Smooth muscle cell of trachea (primary cell): ENCODE data around the gene AKT1S1. TPM values are rescaled to one million over a fixed set of nuclear protein-coding genes. Genes with fewer than 3 reads are reported as not detected.

Experiments
- total RNA-seq: library from RNA; depleted of rRNA; stranded (reverse); fragments of >200 nt; gene quantifications from 2 replicates; pipeline ENCODE4 v1.2.1, GENCODE V29; 2014

AKT1S1 gene
- 11.8 and 18.9 TPM in 2 replicates for total RNA-seq

DNA sequence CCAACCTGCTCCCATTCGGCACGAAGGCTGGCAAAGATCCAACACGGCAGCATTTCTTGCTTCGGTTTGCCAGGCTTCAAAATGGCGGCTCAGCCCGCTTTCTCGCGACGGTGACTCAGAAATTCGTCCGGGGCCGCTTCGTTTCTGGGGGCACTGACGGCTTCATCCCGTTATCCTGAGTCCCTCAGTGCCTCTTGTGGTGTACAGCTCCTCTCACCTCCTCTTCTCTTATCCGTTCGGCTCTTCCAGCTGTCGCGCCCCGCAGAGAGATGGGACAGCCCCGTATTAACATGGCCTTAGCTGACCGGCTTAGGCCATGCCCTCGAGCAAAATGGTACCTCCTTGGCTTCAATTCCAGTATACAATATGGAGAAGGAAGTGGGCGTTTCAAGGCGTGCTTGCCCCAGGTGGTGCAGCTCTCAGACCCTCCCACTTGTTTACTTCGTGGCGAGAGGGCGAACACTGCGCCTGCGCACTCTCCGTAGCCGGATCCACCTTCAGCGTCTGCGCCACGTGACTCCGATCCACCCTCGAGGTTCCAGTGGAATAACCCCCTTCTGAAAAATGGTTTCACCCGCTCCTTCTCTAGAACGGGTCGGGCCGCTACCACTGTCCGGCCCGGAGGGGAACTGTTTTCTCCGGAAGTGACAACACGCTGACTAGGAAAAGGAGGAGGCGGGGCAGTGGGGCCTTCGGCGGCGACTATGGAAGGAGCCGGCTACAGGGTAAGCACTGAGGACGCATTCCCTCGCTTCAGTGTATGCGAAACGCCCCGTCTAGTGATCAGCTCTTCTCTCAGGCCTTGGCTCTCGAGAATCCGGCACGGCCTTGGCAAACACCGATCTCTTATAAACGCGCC lies at the start of gene AKT1S1, which contains the start of gene TBC1D17:
Gene AKT1S1 (minus strand): TSS at position 336 of the 859 bp plus-strand sequence. CDS start 4,060 bp downstream, outside the sequence.
Gene TBC1D17 (plus strand): TSS at position 683 of the 859 bp plus-strand sequence. CDS start 22 bp downstream, at position 705.

DNA sequence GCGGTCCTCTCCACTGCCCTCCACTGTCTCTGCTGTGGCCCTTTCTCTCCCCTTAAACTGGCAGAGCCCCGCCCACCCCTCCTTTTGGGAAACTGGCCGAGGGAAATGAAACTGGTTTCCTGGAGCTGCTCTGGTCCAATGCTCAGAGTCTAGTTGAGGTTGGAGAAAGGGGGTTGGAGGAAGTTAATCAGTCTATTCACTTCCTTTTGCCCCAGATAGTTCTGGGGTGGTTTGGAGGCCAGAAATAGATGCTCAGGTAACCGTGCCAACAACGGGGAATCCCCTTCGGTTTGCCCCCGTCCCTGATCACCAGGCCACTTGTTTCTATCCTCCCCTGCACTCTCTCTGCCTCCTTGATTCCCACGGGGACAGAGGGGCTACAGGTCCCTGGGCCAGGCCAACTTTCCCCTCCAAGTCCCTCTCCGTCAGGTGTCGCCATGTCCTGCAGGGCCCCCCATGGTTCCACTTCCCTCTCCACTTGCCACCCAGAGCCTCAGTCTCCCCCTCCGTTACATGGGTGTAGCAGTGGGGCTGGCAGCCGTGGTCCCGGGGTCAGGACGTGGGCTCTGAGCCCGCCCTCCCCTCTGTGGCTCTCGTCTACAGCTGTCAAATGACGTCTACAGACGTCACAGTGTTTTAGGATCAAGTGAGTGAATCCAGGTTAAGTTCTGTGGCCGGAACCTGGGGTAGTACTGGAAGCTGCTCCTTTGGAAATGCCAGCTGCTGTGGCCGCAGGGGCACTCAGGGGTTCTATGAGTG lies 19.9 kb upstream of the AKT1S1 start, which contains the start of gene IL4I1:
Gene IL4I1 (minus strand): TSS at position 25 of the 759 bp plus-strand sequence. CDS start 727 bp downstream, outside the sequence.

DNA sequence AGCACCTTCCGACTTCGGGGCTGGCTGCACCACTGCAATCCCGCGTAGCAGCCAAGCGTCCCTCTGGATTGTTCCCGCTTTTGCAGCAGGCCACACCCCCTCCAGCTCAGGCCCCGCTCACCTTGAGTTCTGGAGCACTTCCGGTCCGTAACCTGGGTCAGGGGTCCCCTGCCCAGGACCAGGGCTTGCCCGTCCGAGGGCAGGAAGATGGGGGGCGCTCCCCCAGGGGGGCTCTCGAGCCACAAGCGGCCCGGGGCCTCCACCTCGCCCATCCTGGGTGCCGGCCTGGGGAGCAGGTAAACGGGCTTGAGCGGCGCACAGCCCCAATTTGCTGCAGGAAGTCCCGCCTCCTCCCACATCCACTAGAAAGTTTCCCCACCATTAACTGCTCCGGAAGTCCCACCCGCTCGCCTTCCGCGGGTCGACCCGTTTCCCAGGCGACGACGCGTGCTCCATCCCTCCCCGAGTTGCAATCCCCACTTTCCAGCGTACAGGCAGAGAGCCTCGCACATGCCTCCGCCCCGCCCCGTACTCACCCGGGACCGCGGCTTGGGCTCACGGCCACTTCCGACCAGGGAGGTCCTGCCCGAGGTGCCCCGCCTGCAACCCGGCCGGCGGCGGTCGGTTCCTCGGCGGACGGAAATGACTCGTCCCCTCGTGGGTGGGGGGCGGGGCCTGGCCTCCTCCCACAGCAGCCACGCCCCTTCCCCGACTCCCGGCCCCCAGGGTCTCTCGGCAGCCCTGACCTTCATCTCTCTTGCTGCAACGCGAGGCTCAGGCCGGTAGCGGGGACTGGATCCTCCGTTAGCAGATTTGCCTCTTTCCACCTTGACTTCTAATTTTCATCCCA lies 10.0 kb downstream of the AKT1S1 start, which contains the start of gene PNKP:
Gene PNKP (minus strand): TSS at position 644 of the 850 bp plus-strand sequence. CDS start 372 bp downstream, at position 272.

DNA sequence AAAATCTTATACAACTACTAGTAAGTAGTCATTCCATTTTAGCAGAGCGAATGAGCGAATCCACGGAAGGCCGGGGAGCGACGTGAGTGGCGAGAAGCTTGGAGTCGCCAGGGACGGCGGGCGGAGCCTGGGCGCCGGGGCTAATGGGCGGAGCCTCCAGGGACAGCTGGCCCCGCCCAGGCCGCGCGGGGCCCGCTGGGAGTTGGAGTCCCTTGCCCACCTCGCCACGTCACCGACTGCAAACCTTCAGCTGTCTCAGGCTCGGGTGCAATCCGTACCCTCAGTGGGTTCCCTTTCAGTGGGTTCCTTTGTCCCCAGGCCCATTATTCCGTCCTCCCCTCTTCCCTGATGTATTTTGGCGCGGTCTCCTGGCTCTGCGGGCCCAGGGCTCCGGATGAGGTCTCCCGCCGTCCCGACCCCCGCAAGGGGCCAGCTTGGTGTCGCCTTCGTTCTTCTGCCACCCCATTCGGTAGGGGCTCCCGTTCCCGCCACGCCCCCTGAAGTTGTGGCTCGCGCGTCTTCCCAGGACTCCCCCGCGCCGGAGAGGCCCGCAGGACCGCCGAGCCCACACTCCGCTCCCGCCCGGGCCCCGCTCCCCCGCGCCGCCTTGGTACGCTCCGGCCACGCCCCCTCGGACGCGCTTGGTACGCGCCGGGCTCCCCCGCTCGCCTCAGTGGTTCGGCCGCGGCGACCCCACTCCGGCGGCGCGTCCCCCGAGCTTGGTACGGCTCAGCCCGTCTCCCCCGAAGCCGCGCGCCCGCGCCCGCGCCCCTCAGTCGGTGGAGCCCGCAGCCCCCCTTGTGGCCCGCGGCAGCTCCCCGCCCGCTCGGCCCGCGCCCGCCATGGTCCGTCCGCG lies 26.4 kb downstream of the AKT1S1 start, which contains the start of gene PTOV1:
Gene PTOV1 (plus strand): TSS at position 673 of the 856 bp plus-strand sequence.

Other genes starting within 250 kb of the AKT1S1 start
- gene RRAS, start 237.2 kb downstream of the AKT1S1 start, total RNA-seq, result 46.0 and 96.3 TPM in 2 replicates
- gene SCAF1, start 235.1 kb downstream of the AKT1S1 start, total RNA-seq, result 26.6 and 30.6 TPM in 2 replicates
- gene IRF3, start 211.5 kb downstream of the AKT1S1 start, total RNA-seq, result 33.3 and 69.5 TPM in 2 replicates
- gene BCL2L12, start 211.4 kb downstream of the AKT1S1 start, total RNA-seq, result 4.8 and 5.5 TPM in 2 replicates
- 224 and 304 TPM in 2 replicates for gene PRMT1, start 200.1 kb downstream of the AKT1S1 start, total RNA-seq
- 0.44 and 0.83 TPM in 2 replicates for gene ADM5, start 187.8 kb downstream of the AKT1S1 start, total RNA-seq
- gene CPT1C, start 186.2 kb downstream of the AKT1S1 start, total RNA-seq, result 29.7 and 37.5 TPM in 2 replicates
- gene TSKS, start 114.0 kb downstream of the AKT1S1 start, total RNA-seq, result 0.17 and 0.44 TPM in 2 replicates
- gene AP2A1, start 110.4 kb downstream of the AKT1S1 start, total RNA-seq, result 110 and 154 TPM in 2 replicates
- gene FUZ, start 64.1 kb downstream of the AKT1S1 start, total RNA-seq, result 30.4 and 46.0 TPM in 2 replicates
- 17.7 and 26.9 TPM in 2 replicates for gene MED25, start 59.1 kb downstream of the AKT1S1 start, total RNA-seq
- 58.6 and 81.0 TPM in 2 replicates for gene PTOV1, start 26.2 kb downstream of the AKT1S1 start, total RNA-seq
- 43.3 and 55.9 TPM in 2 replicates for gene PNKP, start 9.8 kb downstream of the AKT1S1 start, total RNA-seq
- gene TBC1D17, start 347 bp upstream of the AKT1S1 start, total RNA-seq, result 21.4 and 24.8 TPM in 2 replicates
- 1.0 and 1.3 TPM in 2 replicates for gene IL4I1, start 19.5 kb upstream of the AKT1S1 start, total RNA-seq
- 19.9 and 30.4 TPM in 2 replicates for gene ATF5, start 51.9 kb upstream of the AKT1S1 start, total RNA-seq
- gene NUP62, start 52.1 kb upstream of the AKT1S1 start, total RNA-seq, result 28.1 TPM in 2 replicates
- not detected in 2 replicates for gene SIGLEC11, start 83.8 kb upstream of the AKT1S1 start, total RNA-seq
- 32.9 and 34.4 TPM in 2 replicates for gene VRK3, start 148.0 kb upstream of the AKT1S1 start, total RNA-seq
- 5.6 and 6.0 TPM in 2 replicates for gene ZNF473, start 148.7 kb upstream of the AKT1S1 start, total RNA-seq